GM21825 (cell line): Measurements from ENCODE around the gene CCDC74B.
"Not testable (repeated sequence)": the region's sequence is repeated elsewhere in the genome, so short reads cannot be mapped to it uniquely, and the experiment has no call there.

Source experiments
- ATAC-seq: cut with Tn5 transposase; IDR thresholded peaks from one replicate; pipeline ENCODE4 v1.9.1; 2021; ENCODE audit warnings: mild to moderate bottlenecking, moderate library complexity; ENCODE audit not compliant: unreplicated experiment

The CCDC74B gene

DNA sequence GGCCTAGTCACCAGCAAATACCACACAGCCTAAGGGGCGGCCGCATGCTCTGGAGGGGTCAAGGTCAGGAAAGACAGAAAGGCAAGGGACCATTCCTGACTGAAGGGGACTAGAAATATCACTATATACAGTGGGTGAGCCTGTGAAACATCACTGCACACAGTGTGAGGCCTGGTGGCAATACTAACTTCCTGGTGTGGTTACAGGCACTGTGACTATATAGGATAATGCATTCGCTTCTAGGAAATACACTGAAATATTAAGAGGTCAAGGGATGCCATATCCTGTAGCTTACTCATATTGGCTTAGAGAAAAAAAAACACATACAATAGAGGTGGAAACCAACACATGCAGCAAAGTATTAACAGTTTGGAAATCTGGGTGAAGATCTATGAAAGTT, 24.3 kb upstream of the CCDC74B start:
- ATAC-seq = not testable (repeated sequence)

DNA sequence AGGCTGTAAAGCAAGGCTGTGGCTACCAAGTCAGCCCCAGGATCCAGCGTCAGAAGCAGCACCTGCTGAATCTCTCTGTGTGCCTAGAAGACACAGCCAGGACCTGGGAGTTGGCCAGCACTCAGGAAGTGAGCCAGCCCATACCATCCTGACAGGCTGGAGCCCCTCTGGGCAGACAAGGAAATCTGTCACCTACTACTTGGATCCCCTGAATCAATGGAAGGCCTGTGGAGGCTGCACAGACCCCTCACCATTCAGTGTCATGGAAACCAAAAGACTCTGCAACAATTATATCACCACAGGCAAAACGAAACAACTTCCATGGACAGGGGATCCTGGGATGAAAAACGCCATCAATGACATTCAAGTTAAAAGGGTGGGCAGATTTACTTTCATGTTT, 21.7 kb upstream of the CCDC74B start:
- not testable (repeated sequence) for ATAC-seq

DNA sequence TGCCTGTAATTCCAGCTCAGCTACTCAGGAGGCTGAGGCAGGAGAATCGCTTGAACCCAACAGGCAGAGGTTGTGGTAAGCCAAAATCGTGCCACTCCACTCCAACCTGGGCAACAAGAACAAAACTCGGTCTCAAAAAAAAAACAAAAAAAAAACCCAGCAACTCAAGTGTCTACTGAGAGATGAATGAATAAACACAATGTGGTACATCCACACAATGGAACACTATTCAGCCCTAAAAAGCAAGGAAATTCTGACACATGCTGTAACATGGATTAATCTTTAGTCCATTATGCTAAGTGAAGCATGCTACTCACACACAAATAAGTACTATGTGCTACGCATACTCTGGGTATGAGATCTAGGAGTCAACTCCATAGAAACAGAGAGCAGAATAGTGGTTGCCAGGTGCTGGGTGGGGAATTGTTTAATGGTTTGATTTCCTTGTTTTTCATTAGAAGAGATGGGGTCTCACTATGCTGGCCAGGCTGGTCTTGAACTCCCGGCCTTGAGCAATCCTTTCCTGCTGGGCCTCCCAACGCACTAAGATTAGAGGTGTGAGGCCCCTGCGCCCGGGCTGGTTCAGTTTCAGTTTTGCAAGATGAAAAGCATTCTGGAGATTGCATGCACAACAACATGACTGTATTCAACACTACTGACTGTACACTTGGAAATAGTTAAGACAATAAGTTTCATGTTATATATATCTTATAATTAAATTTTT, 20.5 kb upstream of the CCDC74B start:
- no peak for ATAC-seq

DNA sequence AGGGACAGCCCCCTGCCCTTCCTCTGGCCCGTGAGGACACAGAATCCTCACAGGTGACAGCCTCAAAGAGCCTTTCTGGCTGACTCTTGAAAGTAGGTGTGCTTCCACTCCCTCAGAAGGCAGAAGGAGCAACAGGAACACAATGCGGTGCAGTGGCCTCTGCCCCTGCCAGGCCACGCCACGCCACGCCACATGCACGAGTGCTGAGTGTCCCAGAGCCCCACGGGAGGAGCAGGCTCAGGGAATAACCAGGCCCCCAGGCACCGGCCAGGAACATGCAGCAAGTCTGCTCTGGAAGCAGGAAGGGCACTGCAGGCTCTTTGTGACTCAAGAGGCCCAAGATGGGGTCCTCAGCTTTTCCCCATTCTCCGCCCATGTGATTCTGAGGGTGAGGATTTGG, 18.1 kb upstream of the CCDC74B start:
- ATAC-seq = no peak

DNA sequence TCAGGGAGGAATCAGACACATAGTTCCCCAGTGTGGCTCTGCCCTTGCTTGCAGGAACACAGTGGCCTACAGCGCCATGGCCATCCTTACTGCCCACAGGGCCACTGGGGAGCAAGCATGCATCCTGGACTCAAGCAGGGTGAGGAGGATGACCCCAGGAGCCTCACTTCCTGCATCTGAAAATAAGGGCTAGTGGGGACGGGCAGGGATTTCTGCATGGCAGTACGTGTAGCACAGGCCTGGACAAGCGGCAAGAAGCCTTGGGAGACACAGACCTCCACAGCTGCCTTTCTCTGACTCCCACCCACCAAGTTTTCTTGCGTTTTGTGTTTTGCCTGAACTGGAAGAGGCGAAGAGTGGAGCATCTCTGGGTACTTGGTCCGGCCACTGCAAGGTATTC, 17.6 kb upstream of the CCDC74B start:
- not testable (repeated sequence) for ATAC-seq

DNA sequence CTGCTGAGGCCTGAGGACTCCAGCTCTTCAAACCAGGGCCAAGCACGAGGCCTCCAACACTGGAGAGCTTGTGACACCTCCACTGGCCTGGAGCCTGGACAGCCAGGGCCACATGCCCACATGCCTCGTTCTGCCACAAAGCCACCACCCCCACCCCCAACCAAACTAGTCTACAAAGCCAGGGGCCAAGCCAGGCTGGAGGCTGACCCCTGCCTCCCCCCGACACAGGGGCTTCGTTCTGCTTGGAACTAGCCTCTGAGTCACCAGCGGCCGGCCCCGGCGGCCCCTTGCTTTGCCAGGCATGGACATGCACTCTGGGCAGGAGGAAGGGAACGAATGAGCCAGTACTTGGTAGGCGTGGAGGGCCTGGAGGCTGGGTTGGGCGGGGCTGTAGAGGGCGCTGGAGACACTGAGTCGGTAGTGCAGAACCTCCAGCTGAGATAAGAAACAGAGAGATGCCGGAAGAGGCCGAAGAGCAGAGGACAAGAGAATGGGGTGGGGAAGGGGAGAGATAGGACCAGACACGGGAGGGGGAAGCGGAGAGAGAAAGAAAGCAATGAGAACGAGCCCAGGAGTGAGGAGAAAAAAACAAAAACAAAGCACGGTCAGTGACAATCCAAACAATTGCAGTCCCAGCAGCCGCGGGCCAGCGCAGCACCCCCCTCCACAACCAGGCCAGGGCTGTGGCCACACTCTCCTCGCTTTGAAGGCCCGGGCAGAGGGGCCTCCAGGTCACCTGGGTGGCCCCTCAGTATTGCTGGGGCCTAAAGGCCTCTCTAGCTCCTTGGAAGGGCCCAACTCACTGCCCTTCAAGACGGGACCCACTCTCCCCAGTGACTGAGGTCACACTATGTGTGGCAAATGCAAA, 16.2 kb upstream of the CCDC74B start:
- ATAC-seq = not testable (repeated sequence)

DNA sequence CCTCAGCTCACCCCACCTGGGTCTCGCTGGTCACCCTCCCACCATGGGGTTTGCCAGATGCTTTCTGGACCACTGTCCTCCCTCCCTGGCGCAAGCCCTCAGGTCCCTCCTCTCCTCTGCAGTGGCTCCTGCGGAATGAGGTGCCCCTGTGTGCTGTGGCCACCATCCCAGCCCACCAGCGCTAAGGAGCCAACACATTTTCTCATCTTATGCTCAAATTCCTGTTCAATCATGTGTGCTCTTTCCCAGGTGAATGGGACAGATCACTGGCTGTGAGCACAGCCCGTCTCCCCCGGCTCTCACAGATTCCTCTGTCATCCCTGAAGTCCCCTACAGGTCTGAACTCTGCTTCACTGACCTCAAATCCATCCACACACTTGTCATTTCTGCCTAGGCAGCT, 15.2 kb upstream of the CCDC74B start:
- ATAC-seq = no peak

DNA sequence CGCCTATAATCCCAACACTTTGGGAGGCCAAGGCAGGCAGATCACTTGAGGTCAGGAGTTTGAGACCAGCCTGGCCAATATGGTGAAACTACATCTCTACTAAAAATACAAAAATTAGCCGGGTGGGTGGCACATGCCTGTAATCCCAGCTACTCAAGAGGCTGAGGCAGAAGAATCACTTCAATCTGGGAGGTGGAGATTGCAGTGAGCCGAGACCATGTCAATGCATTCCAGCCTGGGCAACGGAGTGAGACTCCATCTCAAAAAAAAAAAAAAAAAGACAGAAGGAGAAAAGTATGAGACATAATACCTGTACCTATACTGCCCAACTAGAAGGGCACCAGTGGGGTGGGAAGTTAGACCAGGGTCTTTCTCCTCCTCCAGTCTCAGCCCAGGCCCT, 14.5 kb upstream of the CCDC74B start:
- not testable (repeated sequence) for ATAC-seq

DNA sequence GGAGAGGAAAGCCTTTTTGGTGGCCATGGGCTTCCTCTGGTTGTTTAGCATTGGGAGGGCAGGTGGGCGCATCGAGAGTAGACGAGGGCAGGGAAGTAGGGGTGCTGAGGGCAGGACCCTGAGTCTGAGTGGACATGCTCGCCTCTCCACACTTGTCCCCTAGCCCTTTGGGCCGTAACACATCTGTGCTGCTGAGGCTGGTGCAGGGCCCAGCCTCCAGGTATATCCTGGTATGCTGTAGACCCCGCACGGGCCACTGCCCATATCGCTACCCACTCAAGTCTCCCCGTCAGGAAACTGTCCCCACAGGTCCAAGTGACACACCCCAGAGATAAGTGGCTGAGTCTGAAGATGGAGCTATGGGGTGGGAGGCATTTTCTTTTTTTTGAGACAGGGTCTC, 13.7 kb upstream of the CCDC74B start:
- no peak for ATAC-seq

DNA sequence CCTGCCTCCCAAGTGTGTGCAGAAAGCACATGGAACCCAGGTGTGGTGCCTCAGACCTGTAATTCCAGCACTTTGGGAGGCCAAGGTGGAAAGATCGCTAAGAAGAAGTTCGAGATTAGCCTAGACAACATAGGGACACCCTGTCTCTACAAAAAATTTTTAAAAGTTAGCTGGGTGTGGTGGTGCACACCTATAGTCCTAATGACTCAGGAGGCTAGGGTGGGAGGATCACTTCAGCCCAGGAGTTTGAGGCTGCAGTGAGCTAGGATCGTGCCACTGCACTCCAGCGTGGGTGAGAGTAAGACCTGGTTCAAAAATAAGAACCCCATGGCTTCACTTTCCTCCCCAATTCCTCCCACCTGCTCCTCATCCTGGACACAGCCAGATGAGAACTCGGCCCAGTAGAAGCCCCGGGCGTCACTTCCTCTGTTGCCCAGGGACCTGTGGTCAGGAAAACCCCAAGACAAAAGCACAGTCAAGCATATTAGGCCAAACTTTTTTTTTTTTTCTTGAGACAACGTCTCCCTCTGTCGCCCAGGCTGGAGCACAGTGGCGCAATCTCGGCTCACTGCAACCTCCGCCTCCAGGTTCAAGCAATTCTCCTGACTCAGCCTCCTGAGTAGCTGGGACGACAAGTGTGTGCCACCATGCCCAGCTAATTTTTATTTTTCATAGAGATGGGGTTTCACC, 13.1 kb upstream of the CCDC74B start:
- ATAC-seq = peak; percentile 87

DNA sequence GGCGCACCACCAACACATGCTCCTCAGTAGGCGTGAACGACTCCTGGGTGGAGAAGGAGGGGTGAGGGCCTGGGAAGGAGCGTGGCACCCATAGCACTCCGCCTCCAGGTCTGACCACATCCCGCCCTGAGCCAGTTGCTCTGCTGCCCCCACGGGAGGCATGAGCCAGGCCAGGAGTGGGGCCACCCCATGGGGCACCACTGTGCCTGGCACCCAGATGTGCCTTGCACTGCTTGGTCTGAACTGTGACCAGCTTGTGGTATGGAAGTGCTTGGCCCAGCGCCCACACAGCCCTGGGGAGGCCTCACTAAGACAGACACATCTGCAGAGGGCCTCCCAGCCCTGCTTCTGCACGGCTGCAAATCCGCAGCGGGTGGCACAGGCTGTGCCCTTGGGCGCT, 12.4 kb upstream of the CCDC74B start:
- ATAC-seq = peak; percentile 34

DNA sequence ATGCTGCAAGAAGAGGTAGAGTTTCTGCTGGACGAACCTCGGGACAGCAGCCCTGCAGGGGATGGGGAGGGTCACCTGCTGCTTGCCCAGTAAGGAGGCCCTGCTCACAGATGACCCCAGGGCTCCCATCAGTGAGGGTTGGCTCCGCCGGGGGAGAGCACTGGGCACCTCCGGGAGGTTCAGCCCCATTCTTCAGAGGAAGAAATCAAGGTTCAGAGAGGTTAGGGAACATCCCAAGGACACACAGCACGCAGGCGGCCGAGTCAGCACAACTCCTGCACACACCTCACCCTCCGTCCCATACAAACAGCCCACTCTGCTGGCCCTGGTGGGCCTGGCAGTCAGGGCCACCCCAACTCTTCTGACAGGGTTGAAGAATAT, 11.7 kb upstream of the CCDC74B start:
- ATAC-seq = no peak

DNA sequence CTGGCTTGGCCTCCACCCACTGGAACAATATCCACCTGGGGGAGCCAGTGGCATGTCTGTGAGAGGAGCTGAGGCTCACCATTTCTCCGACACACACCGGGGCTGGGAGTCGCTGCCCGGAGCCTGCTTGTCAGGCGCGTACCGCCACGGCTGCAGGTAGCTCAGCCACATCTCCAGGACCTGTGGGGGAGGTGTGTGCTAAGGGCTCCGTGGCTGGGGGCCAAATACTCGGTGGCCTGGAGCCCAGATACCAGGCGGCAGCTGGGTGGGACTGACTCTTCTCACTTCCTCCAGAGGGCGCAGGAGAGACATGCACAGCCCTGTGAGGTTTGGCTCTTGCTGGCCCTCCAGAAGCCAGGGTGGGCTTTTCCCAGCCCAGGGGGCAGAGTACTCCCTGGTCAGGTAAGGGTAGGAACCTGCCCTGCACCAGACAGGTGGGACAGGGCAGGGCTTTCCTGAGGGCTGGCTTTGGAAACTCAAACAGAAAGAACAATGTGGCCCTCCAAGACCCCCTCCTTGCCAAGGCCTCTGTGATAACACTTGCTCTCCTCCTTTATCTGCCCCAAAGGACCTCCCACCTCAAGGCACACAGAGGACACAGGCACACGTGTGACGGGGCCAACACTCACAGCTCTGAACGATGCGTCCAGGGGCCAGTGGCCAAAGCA, 11.2 kb upstream of the CCDC74B start:
- not testable (repeated sequence) for ATAC-seq

DNA sequence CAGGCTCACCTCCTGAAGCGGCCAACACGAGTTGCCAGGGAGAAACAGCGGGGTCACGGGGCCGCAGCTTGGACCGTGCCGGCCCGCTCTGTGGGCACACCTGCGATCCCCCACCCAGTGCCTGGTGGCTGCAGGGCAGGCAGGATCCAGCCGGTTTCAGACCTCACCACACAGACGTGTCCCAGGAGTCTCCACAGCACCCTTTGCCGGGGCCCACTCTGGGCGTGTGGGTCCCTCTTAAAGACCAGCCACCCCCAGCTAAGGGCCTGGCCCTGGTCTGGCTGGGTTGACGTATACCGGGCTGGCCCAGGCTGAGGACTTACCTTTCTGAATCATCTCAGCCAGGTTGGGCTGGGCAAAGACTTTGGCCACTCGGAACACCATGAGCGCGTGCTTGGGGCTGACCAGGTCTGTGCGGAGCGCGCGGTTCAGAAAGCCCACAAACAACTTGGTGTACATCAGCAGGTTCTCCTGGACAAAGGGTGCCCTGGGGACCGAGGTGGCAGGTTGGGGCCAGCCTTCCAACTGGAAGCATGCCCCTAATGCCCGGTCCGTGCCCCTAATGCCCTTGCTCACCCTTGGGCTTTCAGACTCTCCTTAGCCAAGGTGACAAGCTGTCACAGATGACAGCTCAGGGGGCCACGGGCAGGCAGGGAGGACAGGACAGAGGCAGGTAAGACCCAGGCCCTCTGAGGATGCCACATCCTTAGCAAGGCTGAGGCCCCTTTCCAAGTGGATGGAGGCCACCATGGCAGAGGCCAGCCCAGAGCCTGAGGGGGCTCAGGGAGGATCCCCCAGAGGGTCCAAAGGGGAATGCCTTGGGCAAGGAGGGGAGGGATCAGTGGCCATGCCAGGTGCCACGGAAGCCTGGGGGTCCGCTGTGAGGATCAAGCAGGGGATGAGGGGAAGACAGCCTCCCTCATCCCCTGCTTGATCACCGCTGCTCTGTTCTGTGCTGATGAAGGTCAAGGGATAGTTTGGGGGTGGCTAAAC, 10.2 kb upstream of the CCDC74B start:
- no peak for ATAC-seq

DNA sequence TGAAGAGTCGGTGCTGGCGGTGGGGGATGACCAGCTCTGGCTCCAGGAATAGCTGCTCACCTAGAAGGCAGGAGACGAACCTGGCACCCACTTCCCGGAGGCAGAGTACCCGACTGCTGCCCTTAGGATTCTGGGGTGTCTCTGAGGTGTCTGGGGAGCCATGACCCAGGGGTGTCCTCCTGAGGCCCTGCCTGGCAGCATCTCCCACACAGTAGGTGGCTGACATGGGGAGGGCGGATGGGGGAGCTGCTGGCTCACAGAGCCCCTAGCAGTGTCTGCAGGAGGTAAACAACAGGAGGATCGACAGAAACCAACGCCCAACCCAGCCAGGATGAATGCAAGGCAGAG, 9.5 kb upstream of the CCDC74B start:
- not testable (repeated sequence) for ATAC-seq

DNA sequence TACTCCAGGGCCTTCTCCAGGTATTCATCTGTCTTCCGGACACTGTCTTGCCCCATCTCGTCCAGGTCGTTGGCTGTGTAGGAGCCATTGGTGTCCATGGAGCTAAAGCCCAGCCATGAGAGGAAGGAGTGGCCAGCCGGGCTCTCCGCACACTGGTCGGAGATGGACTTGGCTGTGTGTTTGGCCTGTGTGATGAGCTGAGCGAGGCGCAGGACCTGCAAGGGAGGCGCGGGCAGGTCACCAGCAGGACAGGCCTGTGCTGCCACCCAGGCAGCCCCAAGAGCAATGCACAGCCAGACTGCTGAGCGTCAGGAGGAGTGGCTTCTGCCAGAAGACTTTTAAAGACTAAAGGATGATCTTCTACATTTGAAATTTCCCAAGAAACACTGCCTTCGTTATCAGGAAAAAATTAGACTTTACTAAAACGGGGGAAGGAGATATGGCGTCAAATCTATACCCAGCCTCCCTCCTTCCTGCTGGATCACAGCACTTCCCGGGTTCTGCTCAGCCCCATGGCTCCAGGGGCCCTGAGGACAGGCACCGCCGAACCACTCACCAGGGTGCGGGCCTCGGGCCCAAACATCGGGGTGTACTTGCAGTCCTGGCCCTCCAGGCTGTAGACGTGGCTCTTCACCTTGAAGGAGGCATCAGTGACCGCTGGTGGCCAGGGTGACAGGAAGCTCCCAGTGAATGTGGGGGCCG, 9.0 kb upstream of the CCDC74B start:
- ATAC-seq = not testable (repeated sequence)

DNA sequence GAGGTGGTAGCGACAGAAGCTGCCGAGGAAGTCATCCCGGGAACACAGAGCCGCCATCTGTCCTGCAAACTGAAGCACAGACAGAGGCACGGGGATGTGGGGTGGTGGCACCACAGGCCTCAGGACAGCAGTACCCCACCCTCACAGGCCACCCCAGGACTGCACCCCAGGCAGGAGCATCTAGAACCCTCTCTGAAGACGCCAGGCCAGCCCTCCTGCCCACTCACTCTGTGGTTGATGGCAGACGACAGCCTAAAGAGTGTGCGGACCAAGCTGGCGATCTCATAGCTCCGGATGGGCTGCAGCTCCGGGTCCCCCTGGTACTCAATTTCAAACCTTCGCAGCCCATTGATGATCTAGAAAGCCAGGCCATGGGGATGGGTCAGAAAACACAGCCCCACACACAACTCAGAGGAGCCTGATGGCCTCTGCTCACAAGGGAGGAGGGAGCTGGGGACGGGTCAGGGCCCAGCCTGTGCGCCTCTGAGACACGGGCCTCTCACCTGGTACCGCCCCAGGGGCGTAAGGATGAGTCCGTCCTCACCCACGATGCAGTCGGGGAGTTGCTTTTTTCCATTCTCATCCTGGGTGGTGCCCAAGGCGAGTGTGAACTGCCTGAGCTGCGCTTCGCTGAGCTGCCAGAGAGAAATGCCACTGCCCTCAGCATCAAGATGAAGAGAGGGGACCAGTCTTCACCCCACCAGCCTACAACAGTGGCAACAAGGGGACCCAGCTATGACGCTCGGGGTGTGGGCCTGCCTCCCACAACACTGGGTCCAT, 8.1 kb upstream of the CCDC74B start:
- no peak for ATAC-seq

DNA sequence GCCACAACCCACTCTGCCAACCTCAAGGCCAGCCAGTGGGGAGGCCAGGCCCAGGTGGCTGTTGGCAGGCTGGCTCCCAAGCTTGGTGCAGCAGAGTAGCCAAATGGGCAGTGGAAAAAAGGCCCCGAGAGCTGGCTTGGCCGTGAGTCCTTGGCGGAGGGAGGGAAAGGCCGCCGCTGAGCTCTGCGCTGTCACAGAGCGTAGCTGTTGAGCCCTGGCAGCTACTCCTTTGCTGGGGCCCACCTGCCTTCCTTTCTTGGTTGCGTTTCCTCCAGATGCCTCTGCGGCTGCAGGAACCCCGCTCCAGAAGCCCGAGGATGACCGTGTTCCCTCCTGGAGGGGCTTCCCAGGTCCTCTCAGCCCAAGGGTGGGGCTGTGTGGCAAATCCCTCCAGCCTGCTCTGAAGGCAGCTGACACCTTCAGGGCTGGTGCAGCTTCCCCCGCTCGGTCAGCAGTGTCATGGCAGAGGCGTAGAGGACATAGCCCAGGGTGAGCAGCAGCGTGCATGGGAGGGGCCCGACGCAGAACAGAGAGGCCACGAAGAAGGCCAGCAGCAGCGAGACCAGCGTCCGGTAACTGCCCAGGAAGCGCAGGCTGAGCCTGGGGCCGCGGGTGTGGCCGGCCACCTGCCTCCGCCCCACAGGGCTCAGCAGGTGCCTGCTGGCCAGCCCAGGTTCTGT, 7.4 kb upstream of the CCDC74B start:
- not testable (repeated sequence) for ATAC-seq
